Chondrocyte (in vitro differentiated cells): Measurements from ENCODE around the gene ZNF2. TPM values are rescaled to one million over a fixed set of nuclear protein-coding genes. Genes with fewer than 3 reads are reported as not detected.

Experiments
- DNase-seq: peaks from one replicate; pipeline ENCODE4 v3.0.0; 2021; ENCODE audit warnings: mixed read lengths, low spot score
- H3K27ac Mint-ChIP-seq: one replicate; pipeline ENCODE4 v1.8.0; 2021; ENCODE audit warnings: mild to moderate bottlenecking, moderate library complexity, mixed read lengths; ENCODE audit not compliant: unreplicated experiment
- H3K27me3 Mint-ChIP-seq: 2 replicates; pipeline ENCODE4 v1.8.0; 2021; ENCODE audit warnings: low read depth, mixed read lengths
- H3K36me3 Mint-ChIP-seq: 2 replicates; pipeline ENCODE4 v1.8.0; 2021; ENCODE audit warnings: low read depth, mixed read lengths
- H3K4me1 Mint-ChIP-seq: 2 replicates; pipeline ENCODE4 v1.8.0; 2021; ENCODE audit warnings: low read depth, mild to moderate bottlenecking, mixed read lengths
- H3K4me3 Mint-ChIP-seq: one replicate; pipeline ENCODE4 v1.8.0; 2021; ENCODE audit warnings: mild to moderate bottlenecking, moderate library complexity, mixed read lengths; ENCODE audit not compliant: unreplicated experiment
- H3K9me3 Mint-ChIP-seq: 2 replicates; pipeline ENCODE4 v1.8.0; 2021; ENCODE audit warnings: low read depth, mixed read lengths
- CTCF ChIP-seq: fragments of 200-600 bp; sonication (generic); IDR thresholded peaks from 2 replicates; pipeline ENCODE4 v1.5.0; 2021; ENCODE audit warnings: antibody characterized with exemption, mild to moderate bottlenecking, moderate library complexity
- total RNA-seq: library from RNA; stranded (reverse); gene quantifications from 3 replicates; pipeline ENCODE4 v1.2.1, GENCODE V29; 2021

Gene ZNF2
- total RNA-seq, 1 donor from 2014 or later = 5.0 TPM

GRCh38 chr2:95204396-95204795 lies 38.8 kb downstream of the ZNF2 start:
- no peak overlapping the region for H3K4me3 Mint-ChIP-seq

GRCh38 chr2:95206096-95206495 lies 40.5 kb downstream of the ZNF2 start:
- no peak for TF ChIP-seq CTCF
- no peak for DNase-seq
- Mint-ChIP-seq H3K27ac (no peak overlapping the region), H3K4me1 (peaks cover 25% of the 10 kb centered on the region), H3K36me3 (peaks cover 21% of the 10 kb centered on the region), H3K4me3 (peak overlapping the region; percentile 95), H3K9me3 (peaks cover 30% of the 10 kb centered on the region), H3K27me3 (no peaks in the 10 kb centered on the region)

More at GRCh38 chr2:95204396-95204795, 38.8 kb downstream of the ZNF2 start:
- peaks cover 11% of the 10 kb centered on the region for H3K36me3 Mint-ChIP-seq
- no peak for DNase-seq
- peaks cover 2% of the 10 kb centered on the region for H3K27me3 Mint-ChIP-seq
- peaks cover 18% of the 10 kb centered on the region for H3K9me3 Mint-ChIP-seq
- peaks cover 25% of the 10 kb centered on the region for H3K4me1 Mint-ChIP-seq
- H3K27ac Mint-ChIP-seq = no peak overlapping the region
- no peak for TF ChIP-seq CTCF

- Mint-ChIP-seq H3K4me3 (peak within 1 kb of the TSS; percentile 95), H3K9me3 (peaks cover 39% of the 10 kb centered on the region), H3K4me1 (peaks cover 25% of the 10 kb centered on the region), H3K36me3 (peaks cover 30% of the 10 kb centered on the region), H3K27ac (peak within 1 kb of the TSS; percentile 88), H3K27me3 (no peaks in the 10 kb centered on the region)
- peak; percentile 72 for TF ChIP-seq CTCF
- DNase-seq = peak; percentile 97
These were observed 41.7 kb downstream of the ZNF2 start, which contains the start of gene ZNF892 for GRCh38 chr2:95207111-95207961. Gene ZNF892, plus strand, starts transcription at chr2:95207521. Its CDS starts 295 bp downstream, at chr2:95207816.

GRCh38 chr2:95208106-95208505 lies 42.5 kb downstream of the ZNF2 start:
- TF ChIP-seq CTCF = no peak
- H3K27me3 Mint-ChIP-seq = no peaks in the 10 kb centered on the region
- peaks cover 38% of the 10 kb centered on the region for H3K36me3 Mint-ChIP-seq
- no peak for DNase-seq
- H3K4me3 Mint-ChIP-seq = peak overlapping the region; percentile 95
- H3K4me1 Mint-ChIP-seq = peaks cover 25% of the 10 kb centered on the region
- peak overlapping the region; percentile 88 for H3K27ac Mint-ChIP-seq
- H3K9me3 Mint-ChIP-seq = peaks cover 43% of the 10 kb centered on the region

GRCh38 chr2:95215018-95215612 lies 49.5 kb downstream of the ZNF2 start:
- peaks cover 88% of the 10 kb centered on the region for H3K9me3 Mint-ChIP-seq
- no peak overlapping the region for H3K27ac Mint-ChIP-seq
- H3K27me3 Mint-ChIP-seq = no peaks in the 10 kb centered on the region
- no peak overlapping the region for H3K4me3 Mint-ChIP-seq
- DNase-seq = no peak
- TF ChIP-seq CTCF = no peak
- no peaks in the 10 kb centered on the region for H3K4me1 Mint-ChIP-seq
- H3K36me3 Mint-ChIP-seq = peaks cover 94% of the 10 kb centered on the region
